KG1 (cell line): Measurements from ENCODE around the gene IGSF23.
"Not testable (repeated sequence)": the region's sequence is repeated elsewhere in the genome, so short reads cannot be mapped to it uniquely, and the experiment has no call there.

Experiments used
- DNase-seq: peaks from one replicate; lab custom pipeline; 2025; lab: John Stamatoyannopoulos, UW

The IGSF23 gene

DNA sequence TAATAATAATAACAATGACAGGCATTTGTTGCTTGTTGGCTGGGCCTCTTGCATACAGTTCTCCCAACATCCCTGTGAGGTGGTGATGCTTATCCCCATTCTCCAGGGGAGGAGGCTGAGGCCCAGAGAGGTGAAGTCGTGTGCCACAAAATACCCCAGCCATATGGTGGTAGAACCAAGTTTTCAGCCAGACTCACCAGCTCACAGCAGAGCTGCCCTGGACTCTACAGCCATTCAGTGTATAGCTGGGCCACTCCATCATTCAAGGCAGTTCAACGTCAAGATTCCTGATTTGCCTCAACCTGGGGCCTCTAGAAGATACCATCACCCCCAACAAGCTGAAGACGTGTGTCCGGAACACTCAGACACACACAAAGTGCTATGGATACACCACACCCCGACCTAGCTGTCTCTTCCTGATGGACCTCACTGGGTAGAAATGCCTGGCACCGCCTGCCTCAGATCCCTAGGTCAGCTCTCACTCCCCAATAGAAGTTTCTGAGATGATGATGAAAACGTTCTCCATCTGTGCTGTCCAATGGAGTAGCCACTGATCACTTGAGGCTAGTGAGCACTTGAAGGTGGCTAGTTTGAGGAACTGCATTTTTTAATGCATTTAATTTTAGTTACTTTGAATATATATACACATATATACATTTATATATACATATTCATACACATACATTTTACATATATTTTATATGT, 53.6 kb downstream of the IGSF23 start:
- no peak for DNase-seq

GRCh38 chr19:44668985-44669764, 55.8 kb downstream of the IGSF23 start:
- DNase-seq = no peak

GRCh38 chr19:44670027-44670426, 56.7 kb downstream of the IGSF23 start:
- DNase-seq = not testable (repeated sequence)

DNA sequence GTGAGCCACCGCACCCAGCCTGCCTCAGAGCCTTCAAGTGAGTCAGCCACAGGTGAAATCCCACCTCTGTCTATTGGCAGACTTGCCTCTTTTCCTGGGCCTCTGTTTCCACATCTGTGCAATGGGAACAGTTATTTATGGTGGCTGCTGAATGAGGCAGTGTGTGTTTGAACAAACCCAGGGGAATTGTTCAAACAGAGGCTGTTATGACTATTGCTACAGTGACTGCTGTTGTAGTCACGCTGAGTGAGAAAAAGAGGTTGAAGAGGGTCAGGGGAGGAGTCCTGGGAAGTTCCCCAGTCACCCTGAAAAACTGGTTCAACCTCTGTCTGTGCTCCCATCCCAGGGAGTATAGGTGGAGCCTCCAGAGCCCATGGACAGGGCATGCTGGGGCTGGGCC, 58.0 kb downstream of the IGSF23 start, which contains the start of gene CEACAM19:
Gene CEACAM19 (plus strand): TSS at position 83 of the 400 bp plus-strand sequence. CDS start 450 bp downstream, outside the sequence.
- no peak for DNase-seq

GRCh38 chr19:44672226-44672625, 58.9 kb downstream of the IGSF23 start:
- no peak for DNase-seq

DNA sequence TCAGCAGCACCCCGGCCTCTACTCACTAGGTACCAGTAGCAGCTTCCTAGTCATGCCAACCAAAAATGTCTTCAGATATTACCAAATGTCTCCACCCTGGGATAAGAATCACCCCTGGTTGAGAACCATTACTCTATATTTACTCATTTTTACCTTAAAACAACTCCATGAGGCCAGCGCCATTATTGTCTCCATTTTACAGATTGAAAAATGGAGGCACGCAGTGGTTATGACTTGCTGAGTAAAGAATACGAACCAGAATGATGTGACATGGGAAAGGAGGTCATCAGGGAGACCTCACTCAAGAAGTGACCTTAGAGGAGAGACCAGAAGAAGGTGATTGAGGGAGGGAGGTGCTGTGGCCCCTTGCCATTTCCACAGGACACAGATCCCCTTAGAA, 60.1 kb downstream of the IGSF23 start:
- no peak for DNase-seq

DNA sequence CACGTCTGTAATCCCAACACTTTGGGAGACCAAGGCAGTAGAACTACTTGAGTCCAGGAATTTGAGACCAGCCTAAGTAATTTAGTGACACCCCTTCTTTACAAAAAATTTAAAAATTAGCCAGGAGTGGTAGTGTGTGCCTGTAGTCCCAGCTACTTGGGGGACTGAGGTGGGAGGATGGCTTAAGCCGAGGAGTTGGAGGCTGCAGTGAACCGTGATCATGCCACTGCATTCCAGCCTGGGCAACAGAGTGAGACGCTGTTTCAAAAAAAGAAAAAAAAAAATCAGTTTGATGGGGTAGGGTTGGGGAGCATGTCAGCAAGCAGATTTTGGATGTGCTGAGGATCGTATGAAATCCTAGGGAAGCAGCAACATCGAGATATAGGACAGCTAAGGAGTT, 62.2 kb downstream of the IGSF23 start:
- no peak for DNase-seq

GRCh38 chr19:44677019-44677811, 63.9 kb downstream of the IGSF23 start:
- DNase-seq = no peak

DNA sequence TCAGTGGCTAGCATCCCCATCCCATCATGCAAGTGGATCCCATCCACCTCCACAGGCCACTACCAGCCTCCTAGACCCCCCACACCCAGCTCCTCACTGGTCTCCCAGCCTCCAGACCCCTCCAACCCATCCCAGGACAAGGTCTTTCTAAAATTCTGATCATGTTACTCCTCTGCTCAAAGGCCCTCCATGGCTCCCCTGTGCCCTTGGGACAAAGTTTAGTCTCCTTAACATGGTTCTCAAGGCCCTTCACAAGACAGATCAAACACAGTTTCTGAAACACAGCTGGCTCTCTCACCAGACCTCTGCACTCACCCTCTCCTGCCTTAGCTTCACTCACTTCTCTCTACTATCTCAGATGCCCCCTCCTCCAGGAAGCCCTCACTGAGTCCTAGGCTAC, 67.2 kb downstream of the IGSF23 start:
- no peak for DNase-seq

DNA sequence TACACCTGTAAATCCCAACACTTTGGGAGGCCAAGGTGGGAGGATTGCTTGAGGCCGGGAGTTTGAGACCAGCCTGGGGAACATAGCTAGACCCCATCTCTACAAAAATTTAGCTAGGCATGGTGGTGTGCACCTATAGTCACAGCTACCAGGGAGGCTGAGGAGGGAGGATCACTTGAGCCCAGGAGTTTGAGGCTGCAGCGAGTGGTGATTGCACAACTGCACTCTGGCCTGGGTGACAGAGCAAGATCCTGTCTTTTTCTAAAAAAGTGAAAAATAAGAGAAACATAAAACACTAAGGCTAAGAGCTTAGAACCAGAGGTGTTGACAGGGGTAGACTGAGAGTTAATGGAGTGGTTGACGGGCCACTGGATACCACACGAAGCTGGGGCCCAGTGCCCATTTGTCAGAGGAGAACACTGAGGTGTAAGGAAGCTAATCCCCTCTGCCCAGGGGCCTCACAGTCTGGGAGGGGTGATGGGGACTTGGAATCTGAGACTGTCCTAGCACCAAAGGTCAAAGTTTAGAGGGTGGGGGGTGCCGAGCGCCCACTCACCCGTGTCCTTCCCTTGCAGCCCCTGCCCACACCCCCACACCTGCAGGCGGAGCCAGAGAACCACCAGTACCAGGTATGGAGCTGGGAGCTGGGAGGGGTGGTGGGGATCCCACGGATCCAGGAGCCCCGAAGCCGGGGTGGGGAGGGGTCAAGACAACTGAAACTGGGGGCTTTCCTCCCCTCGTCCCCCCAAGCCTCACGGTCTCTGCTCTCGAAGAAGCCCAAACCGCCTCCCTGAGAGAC, 68.8 kb downstream of the IGSF23 start:
- no peak for DNase-seq

GRCh38 chr19:44682807-44683206, 69.4 kb downstream of the IGSF23 start:
- DNase-seq = no peak

DNA sequence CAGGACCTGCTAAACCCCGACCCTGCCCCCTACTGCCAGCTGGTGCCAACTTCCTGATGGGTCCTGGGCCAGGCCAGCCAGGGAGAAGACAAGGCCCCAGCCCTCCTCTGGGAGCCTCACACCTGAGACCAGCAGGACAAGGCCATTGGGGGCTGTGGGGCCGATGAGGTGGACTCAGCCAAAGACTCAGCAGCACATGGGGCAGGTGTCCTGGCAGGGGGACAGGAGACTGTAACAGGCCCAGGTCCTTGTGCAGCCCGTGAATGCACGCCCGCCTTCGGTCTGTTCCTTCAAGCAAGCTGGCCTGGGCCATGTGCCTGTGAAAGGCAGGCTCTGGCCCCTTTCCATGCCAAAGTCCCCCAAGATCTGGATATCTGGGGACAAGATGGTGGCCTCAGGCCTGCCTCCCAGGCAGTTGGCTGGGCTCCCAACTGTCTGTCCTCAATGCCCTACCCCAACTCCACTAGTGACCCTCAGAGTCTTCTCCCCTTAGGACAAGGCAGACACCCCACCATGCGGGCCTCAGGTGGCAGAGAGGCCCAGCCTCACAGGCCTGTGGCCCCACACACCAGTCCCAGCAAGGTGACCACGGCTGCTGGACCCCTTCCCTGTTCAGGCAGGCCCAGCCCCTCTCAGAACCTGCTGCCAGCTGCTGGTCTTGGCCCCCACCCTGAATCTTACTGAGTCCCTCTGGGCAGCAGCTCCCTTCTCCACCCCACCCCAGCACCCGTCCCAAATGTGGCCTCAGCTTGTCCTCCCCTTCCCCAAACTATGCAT, 70.3 kb downstream of the IGSF23 start:
- no peak for DNase-seq

- not testable (repeated sequence) for DNase-seq
These were observed 71.0 kb downstream of the IGSF23 start for GRCh38 chr19:44684396-44684795.

DNA sequence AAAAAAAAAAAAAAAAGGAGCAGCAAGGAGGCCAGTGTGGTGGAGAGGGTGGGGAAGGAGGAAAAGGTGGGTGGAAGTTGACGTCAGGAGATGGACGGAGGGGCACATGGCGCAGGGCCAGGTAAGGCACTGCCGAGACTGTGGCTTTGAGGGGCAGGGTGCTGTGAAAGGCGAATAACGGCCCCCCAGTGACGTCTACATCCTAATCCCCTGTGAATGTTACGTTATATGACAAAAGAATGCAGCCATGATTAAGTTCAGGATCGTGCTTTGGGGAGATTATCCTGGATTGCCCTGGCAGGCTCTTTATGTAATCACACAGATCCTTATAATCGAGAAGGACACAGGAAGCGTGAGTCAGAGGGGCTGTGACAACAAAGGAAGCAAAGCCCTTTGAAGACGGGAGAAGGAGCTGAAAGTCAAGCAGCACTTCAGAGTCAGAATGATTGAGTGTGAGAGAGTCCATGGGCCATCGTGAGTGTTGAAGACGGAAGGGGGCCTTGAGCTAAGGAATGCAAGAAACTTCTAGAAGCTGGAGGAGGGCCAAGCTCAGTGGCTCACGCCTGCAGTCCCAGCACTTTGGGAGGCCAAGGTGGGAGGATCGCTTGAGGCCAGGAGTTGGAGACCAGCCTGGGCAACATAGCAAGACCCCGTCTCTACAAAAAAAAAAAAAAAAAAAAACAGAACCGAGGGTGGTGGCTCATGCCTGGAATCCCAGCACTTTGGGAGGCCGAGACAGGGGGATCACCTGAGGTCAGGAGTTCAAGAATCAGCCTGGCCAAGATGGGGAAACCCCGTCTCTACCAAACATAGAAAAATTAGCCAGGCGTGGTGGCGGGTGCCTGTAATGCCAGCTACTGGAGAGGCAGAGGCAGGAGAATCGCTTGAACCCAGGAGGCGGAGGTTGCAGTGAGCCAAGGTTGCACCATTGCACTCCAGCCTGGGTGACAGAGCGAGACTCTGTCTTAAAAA, 71.8 kb downstream of the IGSF23 start:
- no peak for DNase-seq

DNA sequence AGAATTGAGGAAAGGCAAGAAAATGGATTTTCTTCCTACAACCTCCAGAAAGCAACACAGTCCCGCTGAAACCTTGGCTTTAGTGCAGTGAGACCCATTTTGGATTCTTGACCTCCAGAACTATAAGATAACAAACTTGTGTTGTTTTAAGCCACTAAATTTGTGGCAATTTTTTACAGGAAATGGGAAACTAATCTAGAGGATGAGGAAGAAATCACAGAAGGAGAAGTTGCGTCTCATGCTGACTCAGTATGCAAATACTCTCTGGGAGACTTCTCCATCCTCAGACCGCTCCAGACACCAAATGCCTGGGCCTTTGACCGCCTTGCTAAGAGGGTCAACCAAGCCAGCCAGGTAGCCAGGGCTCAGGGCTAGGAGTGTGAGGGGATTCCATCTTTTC, 72.5 kb downstream of the IGSF23 start:
- no peak for DNase-seq
